HL-60/S4 treated with phorbol 12-myristate 13-acetate at 8.2 ng/mL for 4 days and 3 days (cell line): ENCODE results near the gene ISOC2.

ENCODE experiments used
- in situ Hi-C: fragments of 300-500 bp; cut with MboI; formaldehyde crosslinking; loops from 2 replicates; pipeline ENCODE4 v1.15.0; 2022; ENCODE audit warnings: low sequenced_read_pairs

ISOC2 gene

DNA sequence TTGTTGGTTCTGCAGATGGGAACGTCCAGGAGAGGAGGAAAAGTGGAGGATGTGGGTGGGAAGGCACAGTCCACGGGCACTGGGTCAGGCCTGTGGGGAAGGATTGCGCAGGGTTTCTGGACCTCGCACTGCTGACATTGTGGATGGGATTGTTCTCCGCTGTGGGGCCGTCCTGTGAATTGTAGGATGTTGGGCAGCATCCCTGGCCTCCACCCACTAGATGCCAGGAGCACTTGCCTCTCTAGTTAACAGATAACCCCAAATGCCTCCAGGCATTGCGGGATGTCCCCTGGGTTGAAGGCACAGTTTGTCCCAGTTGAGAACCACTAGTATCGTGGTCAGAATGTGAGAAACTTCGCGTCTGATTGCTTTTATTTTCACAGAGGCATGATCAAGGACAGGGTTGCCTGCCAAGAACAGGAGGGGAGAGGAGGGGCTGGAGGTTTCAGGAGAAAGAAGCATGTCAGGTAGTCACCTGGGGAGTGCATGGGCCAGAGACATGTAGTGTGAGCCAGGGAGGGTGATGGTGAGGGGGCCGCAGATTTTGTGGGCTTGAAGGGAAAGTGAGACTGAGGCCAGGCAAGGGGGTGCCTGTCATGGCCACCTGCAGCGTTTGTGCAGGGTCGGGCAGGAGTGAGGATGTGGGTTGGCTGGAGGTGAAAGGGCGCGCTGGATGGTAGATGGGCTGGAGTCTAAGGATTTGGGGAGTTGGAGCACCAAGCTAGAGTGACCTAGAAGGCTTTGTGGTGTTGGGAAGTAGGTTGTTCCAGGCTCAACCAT lies 18.2 kb upstream of the ISOC2 start:
- in situ Hi-C loops: no loop called here

GRCh38 chr19:55479045-55479444 lies 17.6 kb upstream of the ISOC2 start:
- in situ Hi-C loops: no loop called here

DNA sequence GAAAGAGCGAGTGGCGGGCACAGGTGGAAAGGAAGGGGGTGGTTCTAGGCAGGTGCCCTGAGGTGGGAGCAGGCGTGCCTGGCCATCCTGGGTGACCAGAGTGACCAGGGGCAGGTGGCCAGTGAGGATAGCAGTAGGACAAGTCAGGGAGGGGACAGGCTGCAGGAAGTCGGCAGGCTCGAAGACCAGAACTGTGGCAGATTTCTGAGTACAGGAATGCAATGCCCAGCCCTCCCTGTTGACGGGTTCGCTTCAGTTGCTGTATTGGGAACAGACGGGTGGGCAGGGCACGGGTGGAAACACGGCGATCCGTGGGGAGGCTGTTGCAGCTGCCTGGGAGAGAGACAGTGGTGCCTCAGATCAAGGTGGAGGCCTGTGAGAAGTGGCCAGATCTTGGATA lies 16.9 kb upstream of the ISOC2 start:
- in situ Hi-C loops: no loop called here

- in situ Hi-C loops: no loop called here
Observed at GRCh38 chr19:55477905-55478304, 16.5 kb upstream of the ISOC2 start.

GRCh38 chr19:55476100-55476775 lies 14.8 kb upstream of the ISOC2 start, which contains the start of gene ZNF628:
ZNF628 (plus strand) TSS chr19:55476617; CDS start chr19:55479911, 3,294 bp downstream.
- in situ Hi-C loops: no loop called here

DNA sequence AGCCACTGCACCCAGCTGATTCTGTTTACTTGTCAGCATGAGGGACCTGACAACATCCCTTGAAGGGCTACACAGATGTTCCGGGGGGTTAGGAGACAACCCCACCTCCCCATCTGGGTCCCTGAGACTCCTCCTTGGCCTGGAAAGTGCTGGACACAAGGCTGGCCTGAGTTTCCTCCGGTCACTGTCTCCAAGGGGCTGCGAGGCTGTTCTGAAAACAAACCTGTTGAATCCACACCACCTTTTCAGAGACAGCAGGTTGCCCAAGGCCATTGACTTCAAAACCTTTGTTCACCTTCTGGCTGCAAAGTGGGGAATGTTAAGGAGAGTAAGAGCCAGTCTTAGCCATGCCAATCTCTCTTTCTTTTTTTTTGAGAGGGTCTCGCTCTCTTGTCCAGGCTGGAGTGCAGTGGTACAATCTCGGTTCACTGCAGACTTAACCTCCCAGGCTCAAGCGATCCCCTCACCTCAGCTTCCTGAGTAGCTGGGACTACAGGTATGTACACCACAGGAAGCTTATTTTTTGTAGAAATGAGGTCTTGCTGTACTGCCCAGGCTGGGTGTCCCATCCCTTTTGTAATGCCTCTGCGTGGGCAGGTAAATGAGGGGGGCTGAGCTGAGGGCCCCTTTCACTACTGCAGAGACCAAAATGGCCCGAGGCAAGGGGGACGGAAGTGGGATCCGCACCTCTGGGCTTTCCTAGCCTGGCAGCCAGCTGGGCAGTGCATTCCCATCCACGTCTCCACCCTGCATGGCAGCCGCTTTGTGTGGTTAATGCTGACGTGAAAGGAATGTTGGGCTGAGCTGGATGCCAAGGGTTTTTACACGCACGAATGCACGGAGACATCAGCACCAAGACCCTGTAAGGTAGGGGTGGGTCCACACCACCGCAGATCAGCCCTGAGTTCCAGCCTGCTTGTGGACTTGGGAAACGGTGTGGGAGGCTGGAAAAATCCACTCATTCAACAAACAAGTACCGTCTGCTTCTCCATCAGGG lies 13.1 kb upstream of the ISOC2 start:
- in situ Hi-C loops: no loop called here

- in situ Hi-C loops: no loop called here
Observed at GRCh38 chr19:55473225-55474012, 12.0 kb upstream of the ISOC2 start.

- in situ Hi-C loops: no loop called here
Observed at GRCh38 chr19:55472463-55472862, 11.0 kb upstream of the ISOC2 start.

- in situ Hi-C loops: no loop called here
Observed at GRCh38 chr19:55471266-55471665, 9.8 kb upstream of the ISOC2 start.

GRCh38 chr19:55468054-55468393 lies 6.6 kb upstream of the ISOC2 start:
- in situ Hi-C loops: no loop called here

DNA sequence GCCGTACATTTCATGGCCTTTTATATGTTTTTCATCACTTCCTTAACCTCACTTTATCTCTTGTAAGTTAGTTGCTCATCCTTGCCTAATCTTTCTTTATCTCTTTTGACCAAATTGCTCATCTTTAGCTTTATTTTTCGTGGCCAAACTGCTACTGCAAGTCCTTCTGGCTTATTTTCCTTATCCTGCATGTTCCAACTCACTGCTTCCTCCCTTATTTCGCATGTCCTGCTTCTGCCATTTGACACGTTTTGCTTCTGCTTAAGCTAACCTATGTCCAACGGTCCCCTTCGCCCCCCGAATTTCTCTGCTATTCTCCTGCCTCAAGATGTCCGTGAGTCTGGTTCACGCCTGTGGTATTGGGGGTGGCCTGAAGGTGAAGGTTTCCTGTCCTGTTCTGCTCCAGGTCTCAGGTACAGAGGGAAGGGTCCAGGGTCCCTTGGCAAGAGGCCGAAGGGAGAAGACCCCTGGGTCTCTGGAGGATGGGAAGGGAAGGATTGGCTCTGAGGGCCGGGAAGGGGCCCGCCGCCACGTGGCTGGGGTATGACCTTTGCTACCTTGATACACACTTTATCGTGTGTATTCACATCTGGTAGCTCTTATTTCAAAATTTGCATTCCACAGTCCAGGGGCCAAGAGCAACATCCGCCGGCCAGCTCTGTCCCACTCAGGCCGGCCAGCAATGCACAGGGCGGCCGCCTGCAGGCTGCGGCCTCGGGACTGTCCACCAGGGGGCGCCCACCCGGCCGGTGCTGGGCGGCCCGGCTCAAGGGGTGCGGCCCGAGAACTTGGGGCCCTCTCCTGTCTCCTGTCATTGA lies 6.0 kb upstream of the ISOC2 start:
- in situ Hi-C loops: no loop called here

GRCh38 chr19:55466241-55466614 lies 4.8 kb upstream of the ISOC2 start:
- in situ Hi-C loops: no loop called here

GRCh38 chr19:55465460-55466240 lies 4.2 kb upstream of the ISOC2 start:
- in situ Hi-C loops: no loop called here

DNA sequence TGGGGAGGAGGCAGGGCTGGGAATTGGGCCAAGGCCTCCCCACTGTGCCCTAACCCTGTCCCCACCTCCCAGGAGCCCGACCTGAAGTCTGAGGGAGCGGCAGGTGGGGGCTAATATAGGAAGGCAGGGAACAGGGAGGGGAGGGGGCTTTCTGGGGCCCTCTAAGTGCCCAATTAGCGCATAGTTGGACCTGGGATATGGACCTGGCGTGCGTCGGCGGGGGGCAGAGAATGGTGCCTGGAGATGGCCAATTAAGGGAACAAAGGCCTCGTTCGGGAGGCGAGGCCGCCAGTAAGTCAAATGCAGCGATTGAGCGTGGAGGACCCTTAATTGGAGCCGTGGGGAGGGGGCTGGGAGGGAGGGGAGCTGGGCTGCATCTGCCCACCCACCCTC lies 3.2 kb upstream of the ISOC2 start, which contains the start of gene C19orf85:
C19orf85 (minus strand) TSS at position 90 of the 393 bp plus-strand sequence. CDS start 197 bp downstream, outside the sequence.
- in situ Hi-C loops: no loop called here

DNA sequence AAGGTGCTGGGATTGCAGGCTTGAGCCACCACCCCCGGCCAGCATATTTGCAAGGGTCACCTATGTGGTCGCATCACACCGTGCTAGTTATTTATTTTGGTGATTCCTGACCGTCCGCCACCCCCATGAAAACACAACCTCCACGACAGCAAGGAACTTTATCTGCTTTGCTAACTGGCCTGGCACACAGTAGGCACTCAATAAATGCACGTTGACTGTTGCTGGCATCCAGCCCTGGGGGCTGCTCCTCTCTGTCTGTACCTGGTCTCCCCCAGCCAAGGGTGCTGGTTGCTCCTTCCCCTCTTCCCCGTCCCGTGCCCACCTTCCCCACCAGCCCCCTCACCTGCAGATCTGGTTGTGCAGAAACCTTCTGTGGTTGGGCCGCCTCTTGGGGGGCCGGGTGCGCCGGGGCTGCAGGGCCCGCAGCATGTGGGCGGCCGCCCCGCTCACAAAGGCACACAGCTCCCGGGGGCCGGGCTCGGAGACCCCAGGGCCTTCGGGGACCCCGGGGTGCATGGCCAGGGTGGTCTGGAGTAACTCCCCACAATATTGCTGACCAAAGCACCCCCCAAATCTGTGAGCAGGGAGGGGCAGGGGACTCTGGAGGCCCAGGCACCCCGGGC lies 2.7 kb upstream of the ISOC2 start:
- in situ Hi-C loops: no loop called here

GRCh38 chr19:55463583-55464031 lies 2.2 kb upstream of the ISOC2 start:
- in situ Hi-C loops: no loop called here

DNA sequence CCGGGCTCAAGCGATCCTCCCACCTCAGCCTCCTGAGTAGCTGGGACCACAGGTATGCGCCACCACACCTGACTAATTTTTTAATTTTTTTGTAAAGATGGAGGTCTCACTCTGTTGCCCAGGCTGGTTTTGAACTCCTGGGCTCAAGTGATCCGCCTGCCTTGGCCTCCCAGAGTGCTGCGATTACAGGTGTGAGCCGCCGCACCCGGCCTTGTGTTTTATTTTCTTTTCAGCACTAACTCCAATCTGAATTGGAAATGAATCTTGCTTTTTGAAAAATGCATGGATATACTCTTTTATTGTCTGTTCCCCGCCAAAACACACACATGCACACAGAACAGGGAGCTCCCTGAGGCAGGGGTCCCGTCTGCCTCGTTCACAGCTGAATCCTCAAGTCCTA lies 1.3 kb upstream of the ISOC2 start:
- in situ Hi-C loops: no loop called here

DNA sequence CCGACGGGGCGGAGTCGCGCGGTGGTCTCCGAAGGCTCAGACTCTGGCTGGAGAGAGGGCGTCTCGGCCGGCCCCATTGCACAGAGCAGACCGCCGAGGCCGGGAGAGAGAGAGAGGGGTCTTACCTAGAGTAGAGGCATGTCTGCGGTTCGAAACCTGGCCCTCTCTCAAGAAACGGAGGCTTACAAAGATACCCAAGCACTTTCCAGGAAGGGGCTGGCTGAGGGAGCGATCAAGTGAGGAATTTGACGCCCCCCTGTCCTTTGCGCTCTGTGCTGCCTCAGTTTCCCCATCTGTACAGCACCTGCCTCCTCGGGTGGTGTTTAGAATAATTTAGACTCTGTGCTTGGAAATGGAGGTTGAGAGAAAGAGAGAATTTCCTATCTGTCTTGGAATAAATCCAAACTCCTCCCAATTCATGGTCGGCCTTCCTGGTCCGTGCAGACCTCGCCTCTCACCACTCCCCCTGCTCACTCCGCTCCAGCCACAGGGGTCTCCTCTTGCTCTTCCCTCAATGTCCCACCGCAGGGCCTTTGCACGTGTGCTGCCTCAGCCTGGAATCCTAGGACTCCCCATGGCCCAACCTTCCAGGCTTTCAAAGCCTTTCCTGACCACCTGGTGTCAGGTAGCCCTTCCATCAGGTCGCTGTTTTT lies 658 bp upstream of the ISOC2 start:
- in situ Hi-C loops: no loop called here
